ENCODE measurements around the gene NR3C1.

NR3C1 gene

GRCh38 chr5:143426437-143426991 lies 23.0 kb upstream of the NR3C1 start:
- no peak for DNase-seq (ENCODE audit: low read depth in 2 of 2)

GRCh38 chr5:143425835-143426234 lies 22.3 kb upstream of the NR3C1 start:
- no peak for DNase-seq (ENCODE audit: low read depth in 2 of 2)

GRCh38 chr5:143418140-143418866 lies 14.8 kb upstream of the NR3C1 start:
- no peak for DNase-seq (ENCODE audit: low read depth in 2 of 2)

- DNase-seq (ENCODE audit: low read depth in 2 of 2) = no peak
These were observed 14.1 kb upstream of the NR3C1 start for GRCh38 chr5:143417503-143418139.

- no peak for DNase-seq (ENCODE audit: low read depth in 2 of 2)
These were observed 12.9 kb upstream of the NR3C1 start for GRCh38 chr5:143416411-143416810.

GRCh38 chr5:143413958-143414669 lies 10.6 kb upstream of the NR3C1 start:
- no peak for DNase-seq (ENCODE audit: low read depth in 2 of 2)

GRCh38 chr5:143412661-143413342 lies 9.3 kb upstream of the NR3C1 start:
- DNase-seq (ENCODE audit: low read depth in 2 of 2) = no peak

GRCh38 chr5:143409926-143410325 lies 6.4 kb upstream of the NR3C1 start:
- no peak for DNase-seq (ENCODE audit: low read depth in 2 of 2)

- DNase-seq (ENCODE audit: low read depth in 2 of 2) = no peak
These were observed 2.9 kb upstream of the NR3C1 start for GRCh38 chr5:143406408-143406807.

GRCh38 chr5:143405849-143406098 lies 2.3 kb upstream of the NR3C1 start:
- no peak for DNase-seq (ENCODE audit: low read depth in 2 of 2)

GRCh38 chr5:143405063-143405848 lies 1.8 kb upstream of the NR3C1 start:
- peak; percentile 79 to 83 for DNase-seq (ENCODE audit: low read depth in 2 of 2)

GRCh38 chr5:143404416-143405062 lies 1.1 kb upstream of the NR3C1 start:
- DNase-seq (ENCODE audit: low read depth in 2 of 2) = peak; percentile 46 to 62

GRCh38 chr5:143403334-143403592 lies 223 bp downstream of the NR3C1 start:
- DNase-seq (ENCODE audit: low read depth in 2 of 2) = no peak

- peak; percentile 35 to 38 for DNase-seq (ENCODE audit: low read depth in 2 of 2)
These were observed 743 bp downstream of the NR3C1 start for GRCh38 chr5:143402553-143403333.

GRCh38 chr5:143402017-143402552 lies 1.4 kb downstream of the NR3C1 start:
- no peak for DNase-seq (ENCODE audit: low read depth in 2 of 2)

GRCh38 chr5:143401227-143402016 lies 2.1 kb downstream of the NR3C1 start:
- no peak for DNase-seq (ENCODE audit: low read depth in 2 of 2)

- no peak for DNase-seq (ENCODE audit: low read depth in 2 of 2)
These were observed 2.8 kb downstream of the NR3C1 start for GRCh38 chr5:143400541-143401226.

- no peak for DNase-seq (ENCODE audit: low read depth in 2 of 2)
These were observed 3.6 kb downstream of the NR3C1 start for GRCh38 chr5:143399616-143400540.
